Stomach (tissue), 9 donors: ENCODE results near the gene SEC23A. TPM values are rescaled to one million over a fixed set of nuclear protein-coding genes. Genes with fewer than 3 reads are reported as not detected.

Source experiments
- DNase-seq, 2 donors: peaks; one replicate each; pipeline versions ENCODE4 v3.0.0 to v3.0.0-alpha.2; 2013 to 2019
- H3K27ac ChIP-seq, 5 donors: fragments of 200-600 bp in 4 of 5; sonication (generic) in 4 of 5; one replicate each; pipeline ENCODE4 v1.5.1; 2013 to 2019; ENCODE audit warnings: mild to moderate bottlenecking in 1 of 5, moderate library complexity in 1 of 5
- H3K27me3 ChIP-seq, 3 donors: fragments of 200-600 bp; sonication (generic); one replicate each; pipeline ENCODE4 v1.5.1; 2017 to 2019; ENCODE audit warnings: mixed run types in 1 of 3
- H3K36me3 ChIP-seq, 4 donors: fragments of 200-600 bp; sonication (generic); 1 replicate in 3 of 4; 2 replicates in 1 of 4; pipeline ENCODE4 v1.5.1; 2016 to 2019
- H3K4me1 ChIP-seq, 4 donors: fragments of 200-600 bp; sonication (generic); one replicate each; pipeline ENCODE4 v1.5.1; 2016 to 2019
- H3K4me3 ChIP-seq, 4 donors: fragments of 200-600 bp; sonication (generic) in 3 of 4; one replicate each; pipeline ENCODE4 v1.5.1; 2016 to 2019; ENCODE audit warnings: mild to moderate bottlenecking in 1 of 4
- H3K9me3 ChIP-seq, 4 donors: fragments of 200-600 bp; sonication (generic); one replicate each; pipeline ENCODE4 v1.5.1; 2016 to 2019
- EP300 ChIP-seq: sonication (generic); formaldehyde crosslinking; IDR thresholded peaks from one replicate; pipeline ENCODE4 v1.6.1; 2017; ENCODE audit warnings: antibody characterized with exemption
- POLR2A ChIP-seq, 4 donors: fragments of 450-650 bp; IDR thresholded peaks; one replicate each; pipeline ENCODE4 v1.6.1; 2016; ENCODE audit warnings: antibody characterized with exemption in 4 of 4, control low read depth in 2 of 4, mild to moderate bottlenecking in 1 of 4, moderate library complexity in 1 of 4
- POLR2AphosphoS5 ChIP-seq, 3 donors: sonication (generic); formaldehyde crosslinking; IDR thresholded peaks; one replicate each; pipeline ENCODE4 v1.6.1; 2016; ENCODE audit warnings: antibody characterized with exemption in 3 of 3
- WGBS, 5 donors: extraction: QIAGEN DNeasy Blood & Tissue Kit in 3 of 5; methylation state at CpG; one replicate each; pipeline versions ENCODE4 v1.1.5 to v1.1.7; 2013 to 2018; 5-methylcytosine and 5-hydroxymethylcytosine counted together
- intact Hi-C: fragments of 100-400 bp; cut with DNase I; formaldehyde crosslinking; loops from one replicate; pipeline ENCODE4 v1.15.1; 2023; ENCODE audit warnings: low total_unique reads
- polyA plus RNA-seq, 3 donors: library from polyadenylated mRNA; stranded (reverse); fragments of 200-250 nt; gene quantifications; one replicate each; pipeline ENCODE4 v1.2.3, GENCODE V29; 2013
- total RNA-seq, 5 donors: library from RNA; depleted of rRNA; stranded (reverse); fragments of >200 nt; gene quantifications; one replicate each; pipeline versions ENCODE4 v1.1.0 to v1.2.3, GENCODE V29; 2014 to 2016
- TF ChIP-seq, protein P1 (sequence below), 7 experiments: fragments of 450-650 bp in 4 of 7; fragments of 200-600 bp in 3 of 7; sonication (generic) in 3 of 7; IDR thresholded peaks; one replicate each; pipeline ENCODE4 v1.5.1; 2016 to 2019; ENCODE audit warnings: antibody characterized with exemption in 7 of 7, control low read depth in 2 of 7, mild to moderate bottlenecking in 1 of 7
- donor health status: healthy with polysubstance abuse.
- donor health status: Bipolar disorder and iron deficiency.
- donor health status: healthy.

SEC23A gene
- total and polyA plus RNA-seq, 8 donors, result 12.3 to 584 (median 68.6) TPM

DNA sequence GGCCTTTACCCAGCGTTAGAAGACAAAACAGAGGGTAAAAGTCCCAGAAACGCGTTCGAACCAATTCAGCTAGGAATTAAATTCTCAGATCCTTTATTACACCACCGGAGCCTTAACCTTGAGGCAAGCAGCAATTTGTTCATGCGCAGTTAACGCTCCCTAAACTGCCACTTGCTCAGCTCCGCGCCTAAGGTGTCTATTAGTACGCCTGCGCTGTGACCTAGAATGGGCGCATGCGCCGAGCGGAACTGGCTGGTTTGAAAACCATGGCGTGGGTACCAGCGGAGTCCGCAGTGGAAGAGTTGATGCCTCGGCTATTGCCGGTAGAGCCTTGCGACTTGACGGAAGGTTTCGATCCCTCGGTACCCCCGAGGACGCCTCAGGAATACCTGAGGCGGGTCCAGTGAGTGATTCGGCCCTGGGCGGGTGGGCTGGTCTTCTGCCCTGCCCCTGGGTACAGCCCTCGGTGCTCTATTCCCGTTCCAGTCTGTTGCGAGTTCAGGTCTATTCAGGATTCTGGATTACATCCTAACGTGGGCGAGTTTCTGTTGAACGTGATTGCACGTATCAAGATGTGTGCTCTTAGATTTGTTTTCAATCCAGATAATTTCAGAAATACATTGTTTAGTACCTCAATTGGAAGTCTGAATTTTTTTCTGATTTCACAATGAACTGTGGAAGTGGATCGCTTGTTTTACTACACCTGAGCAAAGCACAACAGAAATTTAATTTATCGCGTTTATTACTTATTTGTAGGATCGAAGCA lies 11.2 kb upstream of the SEC23A start, which contains the start of gene GEMIN2:
TSS of gene GEMIN2 (plus strand) at position 251 of the 766 bp plus-strand sequence. CDS start at position 267, 16 bp downstream.
- intact Hi-C loops, result no loop called here
- peaks cover 12 to 23% (median 18%) of the 10 kb centered on the region in 4 donors for H3K4me1 ChIP-seq
- H3K4me3 ChIP-seq, result peak within 1 kb of the TSS; percentile 64 to 76 (median 72)
- peak within 1 kb of the TSS; percentile 71 to 91 (median 85) for H3K27ac ChIP-seq
- no peaks in the 10 kb centered on the region for H3K9me3 ChIP-seq
- H3K36me3 ChIP-seq, result peaks cover 0 to 23% (median 15%) of the 10 kb centered on the region in 4 donors
- WGBS, 5 donors, result 0 to 1% (median 1%) methylated on average over 40 of the region's 40 CpGs
- H3K27me3 ChIP-seq, result no peaks in the 10 kb centered on the region
- TF ChIP-seq POLR2AphosphoS5 (IDR thresholded peaks at IDR 0.05), result peak; percentile 69 to 93 (median 89)
- no peak for TF ChIP-seq EP300
- TF ChIP-seq POLR2A (IDR thresholded peaks at IDR 0.05), result no peak
- TF ChIP-seq, protein P1, sequence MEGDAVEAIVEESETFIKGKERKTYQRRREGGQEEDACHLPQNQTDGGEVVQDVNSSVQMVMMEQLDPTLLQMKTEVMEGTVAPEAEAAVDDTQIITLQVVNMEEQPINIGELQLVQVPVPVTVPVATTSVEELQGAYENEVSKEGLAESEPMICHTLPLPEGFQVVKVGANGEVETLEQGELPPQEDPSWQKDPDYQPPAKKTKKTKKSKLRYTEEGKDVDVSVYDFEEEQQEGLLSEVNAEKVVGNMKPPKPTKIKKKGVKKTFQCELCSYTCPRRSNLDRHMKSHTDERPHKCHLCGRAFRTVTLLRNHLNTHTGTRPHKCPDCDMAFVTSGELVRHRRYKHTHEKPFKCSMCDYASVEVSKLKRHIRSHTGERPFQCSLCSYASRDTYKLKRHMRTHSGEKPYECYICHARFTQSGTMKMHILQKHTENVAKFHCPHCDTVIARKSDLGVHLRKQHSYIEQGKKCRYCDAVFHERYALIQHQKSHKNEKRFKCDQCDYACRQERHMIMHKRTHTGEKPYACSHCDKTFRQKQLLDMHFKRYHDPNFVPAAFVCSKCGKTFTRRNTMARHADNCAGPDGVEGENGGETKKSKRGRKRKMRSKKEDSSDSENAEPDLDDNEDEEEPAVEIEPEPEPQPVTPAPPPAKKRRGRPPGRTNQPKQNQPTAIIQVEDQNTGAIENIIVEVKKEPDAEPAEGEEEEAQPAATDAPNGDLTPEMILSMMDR (IDR thresholded peaks at IDR 0.05), result no peak
- peak; percentile 97 to 98 for DNase-seq

DNA sequence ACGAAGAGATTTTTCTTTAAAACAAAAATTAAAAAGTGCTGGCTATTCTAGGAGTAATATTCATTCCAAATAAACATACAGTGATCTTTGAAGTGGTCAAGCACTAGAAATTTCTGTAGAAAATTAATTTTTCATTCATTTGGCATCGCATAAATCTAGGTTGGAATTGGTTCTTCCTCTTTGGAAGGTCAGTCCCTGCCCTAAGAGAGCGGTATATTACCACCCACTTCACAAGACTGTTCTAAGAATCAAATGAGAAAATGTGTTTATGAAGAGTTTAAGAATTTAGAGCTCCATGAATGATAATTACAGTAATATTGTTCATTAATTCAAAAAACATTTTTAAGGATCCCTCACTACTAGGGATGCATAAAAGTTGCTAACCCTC lies 10.6 kb upstream of the SEC23A start:
- 66 to 78% (median 68%) methylated on average over 3 of the region's 3 CpGs for WGBS, 5 donors
- Histone ChIP-seq H3K27me3 (no peaks in the 10 kb centered on the region), H3K36me3 (peaks cover 0 to 17% (median 9%) of the 10 kb centered on the region in 4 donors), H3K4me3 (peak overlapping the region; percentile 64 to 76 (median 72)), H3K4me1 (peaks cover 12 to 23% (median 18%) of the 10 kb centered on the region in 4 donors), H3K27ac (peak overlapping the region; percentile 71 to 91 (median 85)), H3K9me3 (no peaks in the 10 kb centered on the region)
- TF ChIP-seq POLR2A (IDR thresholded peaks at IDR 0.05) (no peak), EP300 (no peak), POLR2AphosphoS5 (IDR thresholded peaks at IDR 0.05) (no peak)
- TF ChIP-seq, protein P1 (IDR thresholded peaks at IDR 0.05), result no peak
- intact Hi-C loops, result no loop called here
- DNase-seq, result no peak

DNA sequence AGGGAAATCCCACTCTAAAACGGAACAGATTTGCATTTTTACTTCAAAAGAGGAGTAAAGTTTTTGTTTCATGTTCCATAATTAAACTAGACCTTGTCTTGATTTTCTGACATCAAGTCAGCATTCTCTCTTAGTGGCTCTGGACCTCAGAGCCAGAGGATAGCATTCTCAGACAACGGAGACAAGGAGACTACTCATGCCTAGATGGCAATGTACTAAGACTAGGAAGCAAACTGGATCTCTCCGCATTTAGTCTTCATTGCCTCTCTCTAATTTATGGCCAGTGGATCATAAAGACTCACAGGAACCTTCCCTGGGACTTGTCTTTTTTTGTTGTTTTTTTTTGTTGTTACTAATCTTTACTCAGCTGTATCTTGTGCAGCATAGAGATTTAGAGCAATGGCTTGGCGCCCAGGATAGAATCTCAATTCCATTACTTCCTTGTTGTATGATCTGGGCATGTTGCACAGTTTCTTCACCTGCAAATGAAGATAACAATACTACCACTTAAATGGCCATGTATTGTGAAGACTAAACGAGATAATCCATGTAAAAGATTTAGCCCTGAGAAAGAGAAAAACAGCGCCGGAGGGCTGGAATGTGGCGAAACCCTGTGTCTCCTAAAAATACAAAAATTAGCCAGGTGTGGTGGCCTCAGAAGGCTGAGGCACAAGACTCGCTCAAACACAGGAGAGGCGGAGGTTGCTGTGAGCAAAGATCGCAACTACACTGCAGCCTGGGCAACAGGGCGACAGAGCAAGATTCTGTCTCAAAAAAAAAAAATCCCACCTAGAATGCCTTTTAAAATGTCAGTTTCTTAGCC lies 7.1 kb upstream of the SEC23A start:
- Histone ChIP-seq H3K9me3 (no peaks in the 10 kb centered on the region), H3K4me3 (peak overlapping the region; percentile 1 to 38 (median 19)), H3K4me1 (peaks cover 7 to 18% (median 13%) of the 10 kb centered on the region in 4 donors), H3K27me3 (no peaks in the 10 kb centered on the region), H3K27ac (peak overlapping the region; percentile 54 to 82 (median 63)), H3K36me3 (no peaks in the 10 kb centered on the region)
- TF ChIP-seq POLR2A (IDR thresholded peaks at IDR 0.05), result no peak
- TF ChIP-seq POLR2AphosphoS5 (IDR thresholded peaks at IDR 0.05), result peak in 1 of 3 donors; percentile 13
- TF ChIP-seq EP300, result no peak
- intact Hi-C loops, result loop anchor here (10.0 kb wide), 1 partner anchor 55 kb away; no protein-coding TSS in a partner anchor
- 31 to 57% (median 53%) methylated on average over 12 of the region's 12 CpGs for WGBS, 5 donors
- no peak for DNase-seq

DNA sequence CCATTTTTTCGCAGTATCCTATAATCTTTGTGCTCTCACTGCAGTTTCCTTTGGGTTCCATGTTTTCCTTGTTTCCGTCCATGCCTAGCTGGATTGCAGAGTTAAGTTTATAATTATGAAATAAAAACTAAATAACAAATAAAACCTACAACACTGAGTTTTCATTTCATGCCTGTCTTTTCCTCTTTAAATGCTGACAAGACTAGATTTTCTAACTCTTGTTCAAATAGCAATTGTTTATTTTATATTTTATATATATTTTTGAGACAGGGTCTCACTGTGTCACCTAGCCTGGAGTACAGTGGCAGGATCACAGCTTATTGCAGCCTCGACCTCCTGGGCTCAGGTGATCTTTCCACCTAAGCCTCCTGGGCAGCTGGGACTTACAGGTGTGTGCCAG lies 5.8 kb upstream of the SEC23A start:
- DNase-seq, result no peak
- Histone ChIP-seq H3K27ac (no peak overlapping the region), H3K9me3 (no peaks in the 10 kb centered on the region), H3K36me3 (no peaks in the 10 kb centered on the region), H3K4me1 (peaks cover 6 to 21% (median 16%) of the 10 kb centered on the region in 4 donors), H3K4me3 (no peak overlapping the region), H3K27me3 (no peaks in the 10 kb centered on the region)
- 84 to 95% (median 92%) methylated on average over 3 of the region's 3 CpGs for WGBS, 5 donors
- intact Hi-C loops, result loop anchor here (10.0 kb wide), 1 partner anchor 56 kb away; no protein-coding TSS in a partner anchor
- TF ChIP-seq POLR2A (IDR thresholded peaks at IDR 0.05), result no peak
- no peak for TF ChIP-seq EP300
- TF ChIP-seq, protein P1 (IDR thresholded peaks at IDR 0.05), result no peak
- no peak for TF ChIP-seq POLR2AphosphoS5 (IDR thresholded peaks at IDR 0.05)
